ENCODE data around the gene CACNA1F. TPM values are rescaled to one million over a fixed set of nuclear protein-coding genes. Genes with fewer than 3 reads are reported as not detected.

CACNA1F gene
- total RNA-seq, 1 donor from 2014 or later: 0.12 TPM

GRCh38 chrX:49172280-49172780, 60.8 kb downstream of the CACNA1F start:
- no peak for DNase-seq (ENCODE audit: low read depth)
- TF ChIP-seq, protein P1, sequence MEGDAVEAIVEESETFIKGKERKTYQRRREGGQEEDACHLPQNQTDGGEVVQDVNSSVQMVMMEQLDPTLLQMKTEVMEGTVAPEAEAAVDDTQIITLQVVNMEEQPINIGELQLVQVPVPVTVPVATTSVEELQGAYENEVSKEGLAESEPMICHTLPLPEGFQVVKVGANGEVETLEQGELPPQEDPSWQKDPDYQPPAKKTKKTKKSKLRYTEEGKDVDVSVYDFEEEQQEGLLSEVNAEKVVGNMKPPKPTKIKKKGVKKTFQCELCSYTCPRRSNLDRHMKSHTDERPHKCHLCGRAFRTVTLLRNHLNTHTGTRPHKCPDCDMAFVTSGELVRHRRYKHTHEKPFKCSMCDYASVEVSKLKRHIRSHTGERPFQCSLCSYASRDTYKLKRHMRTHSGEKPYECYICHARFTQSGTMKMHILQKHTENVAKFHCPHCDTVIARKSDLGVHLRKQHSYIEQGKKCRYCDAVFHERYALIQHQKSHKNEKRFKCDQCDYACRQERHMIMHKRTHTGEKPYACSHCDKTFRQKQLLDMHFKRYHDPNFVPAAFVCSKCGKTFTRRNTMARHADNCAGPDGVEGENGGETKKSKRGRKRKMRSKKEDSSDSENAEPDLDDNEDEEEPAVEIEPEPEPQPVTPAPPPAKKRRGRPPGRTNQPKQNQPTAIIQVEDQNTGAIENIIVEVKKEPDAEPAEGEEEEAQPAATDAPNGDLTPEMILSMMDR (conservative IDR thresholded peaks at IDR 0.05; ENCODE audit: low read depth, low read length): no peak
- peak overlapping the region; percentile 70 for H3K4me3 ChIP-seq (ENCODE audit: low read depth, low read length)

GRCh38 chrX:49171752-49172279, 61.3 kb downstream of the CACNA1F start, which contains the start of gene PLP2:
Gene PLP2 (plus strand): TSS chrX:49171898. CDS start chrX:49172001, 103 bp downstream.
- TF ChIP-seq, protein P1 (conservative IDR thresholded peaks at IDR 0.05; ENCODE audit: low read depth, low read length): no peak
- peak within 1 kb of the TSS; percentile 70 for H3K4me3 ChIP-seq (ENCODE audit: low read depth, low read length)
- no peak for DNase-seq (ENCODE audit: low read depth)

DNA sequence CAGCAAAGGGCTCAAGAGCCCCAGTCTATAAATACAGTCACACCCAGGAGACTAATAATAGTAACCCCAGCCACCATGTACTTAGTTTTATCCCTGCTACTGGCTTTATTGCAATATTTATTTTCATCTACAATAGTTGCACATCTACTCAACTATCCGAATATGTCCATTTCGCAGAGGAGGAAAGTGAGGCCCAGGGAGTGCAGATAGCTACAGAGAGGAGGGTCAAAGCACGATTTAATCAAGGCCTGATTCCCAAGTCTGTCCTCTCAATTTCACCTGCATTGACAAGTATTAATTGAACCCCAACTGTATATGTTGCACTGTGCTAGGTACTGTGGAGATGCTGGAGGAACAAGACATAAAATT, 65.4 kb downstream of the CACNA1F start:
- H3K4me3 ChIP-seq (ENCODE audit: low read depth, low read length): peak overlapping the region; percentile 31
- TF ChIP-seq, protein P1 (conservative IDR thresholded peaks at IDR 0.05; ENCODE audit: low read depth, low read length): no peak
- no peak for DNase-seq (ENCODE audit: low read depth)

GRCh38 chrX:49166914-49167739, 66.0 kb downstream of the CACNA1F start:
- no peak for DNase-seq (ENCODE audit: low read depth)

GRCh38 chrX:49165901-49166881, 66.9 kb downstream of the CACNA1F start:
- peak overlapping the region; percentile 31 for H3K4me3 ChIP-seq (ENCODE audit: low read depth, low read length)
- DNase-seq (ENCODE audit: low read depth): no peak
- TF ChIP-seq, protein P1 (conservative IDR thresholded peaks at IDR 0.05; ENCODE audit: low read depth, low read length): no peak

More at GRCh38 chrX:49166914-49167739, 66.0 kb downstream of the CACNA1F start:
- TF ChIP-seq, protein P1 (conservative IDR thresholded peaks at IDR 0.05; ENCODE audit: low read depth, low read length): no peak
- H3K4me3 ChIP-seq (ENCODE audit: low read depth, low read length): peak overlapping the region; percentile 31

GRCh38 chrX:49164589-49165360, 68.4 kb downstream of the CACNA1F start:
- no peak for DNase-seq (ENCODE audit: low read depth)
- H3K4me3 ChIP-seq (ENCODE audit: low read depth, low read length): no peak overlapping the region
- TF ChIP-seq, protein P1 (conservative IDR thresholded peaks at IDR 0.05; ENCODE audit: low read depth, low read length): no peak

Measured in epithelial cell of proximal tubule (primary cell).